IMR-90 (cell line): ENCODE results near the gene ROBO2. TPM values are rescaled to one million over a fixed set of nuclear protein-coding genes. Genes with fewer than 3 reads are reported as not detected.

ENCODE experiments used
- ATAC-seq: fragments of 200-7000 bp; cut with Tn5 transposase; 2 replicates; pipeline ENCODE4 v1.9.1; 2020; ENCODE audit warnings: low read depth, mild to moderate bottlenecking, moderate library complexity
- BruUV-seq: library from RNA; stranded (reverse); fragments of 400-500 nt; replicated peaks from 2 replicates; lab custom pipeline; 2021; lab: Mats Ljungman, UMichigan
- CTCF ChIA-PET: fragments of 300-600 bp; formaldehyde crosslinking; extraction: SDS; loops from one replicate; lab custom pipeline; 2021; ENCODE audit warnings: antibody characterized with exemption; lab: Yijun Ruan, JAX
- POLR2A ChIA-PET: fragments of 300-600 bp; sonication (Branson Sonifier 250); formaldehyde crosslinking; loops from one replicate; lab custom pipeline; 2022; ENCODE audit warnings: antibody characterized with exemption; ENCODE audit not compliant: unreplicated experiment; lab: Charles Lee
- DNase-seq: peaks from one replicate; pipeline ENCODE4 v3.0.0; 2013
- H2AFZ ChIP-seq: replicated peaks from 2 replicates; pipeline ENCODE3; 2013; ENCODE audit warnings: low read length, mild to moderate bottlenecking; ENCODE audit not compliant: poor library complexity
- H2AK5ac ChIP-seq: 2 replicates; pipeline ENCODE4 v1.6.1; 2013; ENCODE audit warnings: low read depth, low read length, inconsistent platforms
- H2AK9ac ChIP-seq: replicated peaks from 2 replicates; pipeline ENCODE3; 2013; ENCODE audit warnings: mild to moderate bottlenecking, low read depth, low read length, moderate library complexity; ENCODE audit not compliant: poor library complexity
- H2BK120ac ChIP-seq: 2 replicates; pipeline ENCODE4 v1.6.1; 2013; ENCODE audit warnings: low read depth, low read length, inconsistent platforms
- H2BK15ac ChIP-seq: 3 replicates; pipeline ENCODE4 v1.6.1; 2013; ENCODE audit warnings: low read depth, low read length, inconsistent platforms
- H2BK20ac ChIP-seq: 2 replicates; pipeline ENCODE4 v1.6.1; 2013; ENCODE audit warnings: low read depth, mild to moderate bottlenecking, inconsistent platforms, low read length, moderate library complexity
- H2BK5ac ChIP-seq: 2 replicates; pipeline ENCODE4 v1.6.1; 2013; ENCODE audit warnings: mild to moderate bottlenecking, low read depth, low read length, inconsistent platforms; ENCODE audit not compliant: poor library complexity, severe bottlenecking
- H3K14ac ChIP-seq: replicated peaks from 2 replicates; pipeline ENCODE4 v1.6.1; 2013; ENCODE audit warnings: low read depth, low read length, inconsistent platforms
- H3K18ac ChIP-seq: 2 replicates; pipeline ENCODE4 v1.6.1; 2013; ENCODE audit warnings: low read depth, low read length, control low read depth
- H3K23ac ChIP-seq: 2 replicates; pipeline ENCODE4 v1.6.1; 2013; ENCODE audit warnings: low read depth, low read length, inconsistent platforms
- H3K27ac ChIP-seq: 2 replicates; pipeline ENCODE4 v1.5.1; 2013; ENCODE audit warnings: mild to moderate bottlenecking, control low read depth, low read length; ENCODE audit not compliant: insufficient read depth
- H3K27me3 ChIP-seq: 2 replicates; pipeline ENCODE4 v1.6.1; 2013; ENCODE audit warnings: low read length; ENCODE audit not compliant: control insufficient read depth, insufficient read depth
- H3K36me3 ChIP-seq: 2 replicates; pipeline ENCODE4 v1.6.1; 2013; ENCODE audit warnings: low read length, mixed read lengths; ENCODE audit not compliant: control insufficient read depth, insufficient read depth
- H3K4ac ChIP-seq: 2 replicates; pipeline ENCODE4 v1.6.1; 2013; ENCODE audit warnings: low read depth, low read length, inconsistent platforms
- H3K4me1 ChIP-seq: 2 replicates; pipeline ENCODE4 v1.6.1; 2013; ENCODE audit warnings: low read length, mixed read lengths; ENCODE audit not compliant: control insufficient read depth, insufficient read depth
- H3K4me2 ChIP-seq: 2 replicates; pipeline ENCODE4 v1.6.1; 2013; ENCODE audit warnings: low read depth, mild to moderate bottlenecking, control low read depth, low read length, moderate library complexity
- H3K4me3 ChIP-seq: 2 replicates; pipeline ENCODE4 v1.5.1; 2013; ENCODE audit warnings: low read depth, mild to moderate bottlenecking, control low read depth, low read length, moderate library complexity; ENCODE audit not compliant: insufficient read depth
- H3K56ac ChIP-seq: 2 replicates; pipeline ENCODE4 v1.6.1; 2013; ENCODE audit warnings: low read length, inconsistent platforms; ENCODE audit not compliant: insufficient read depth; ENCODE audit errors: extremely low read depth
- H3K79me1 ChIP-seq, 2 experiments: 2 replicates each; pipeline ENCODE4 v1.6.1; 2013; ENCODE audit warnings: low read length in 2 of 2, inconsistent platforms in 1 of 2, low read depth in 1 of 2
- H3K9ac ChIP-seq: 2 replicates; pipeline ENCODE4 v1.6.1; 2013; ENCODE audit warnings: low read depth, low read length, control low read depth
- H3K9me1 ChIP-seq: 2 replicates; pipeline ENCODE4 v1.6.1; 2013; ENCODE audit warnings: low read length, inconsistent platforms; ENCODE audit not compliant: insufficient read depth
- H3K9me3 ChIP-seq: 2 replicates; pipeline ENCODE4 v1.6.1; 2013; ENCODE audit warnings: low read length; ENCODE audit not compliant: control insufficient read depth, insufficient read depth
- H4K20me1 ChIP-seq: 2 replicates; pipeline ENCODE4 v1.6.1; 2013; ENCODE audit warnings: low read length, inconsistent platforms; ENCODE audit not compliant: insufficient read depth
- H4K5ac ChIP-seq: 2 replicates; pipeline ENCODE4 v1.6.1; 2013; ENCODE audit warnings: mild to moderate bottlenecking, low read depth, low read length, control low read depth
- H4K8ac ChIP-seq, 2 experiments: 2 replicates each; pipeline ENCODE4 v1.6.1; 2013; ENCODE audit warnings: low read depth in 2 of 2, low read length in 2 of 2, control low read depth in 1 of 2, inconsistent platforms in 1 of 2
- H4K91ac ChIP-seq: 2 replicates; pipeline ENCODE4 v1.6.1; 2013; ENCODE audit warnings: low read depth, low read length, inconsistent platforms; ENCODE audit not compliant: insufficient read depth
- POLR2A ChIP-seq: IDR thresholded peaks from 2 replicates; pipeline ENCODE4 v1.6.1; 2012; ENCODE audit warnings: mild to moderate bottlenecking, low read depth, low read length
- WGBS, 2 experiments: methylation state at CpG; one replicate each; pipeline versions ENCODE4 v1.1.5 to v1.1.7; 2013; ENCODE audit warnings: missing lambda C conversion rate in 2 of 2; ENCODE audit not compliant: insufficient read length in 1 of 2; ENCODE audit errors: extremely low coverage in 2 of 2; 5-methylcytosine and 5-hydroxymethylcytosine counted together
- dilution Hi-C: fragments of 300-500 bp; cut with HindIII; formaldehyde crosslinking; loops from one replicate; pipeline ENCODE4 v1.14.3; 2018; ENCODE audit warnings: low sequenced_read_pairs; ENCODE audit not compliant: unreplicated experiment
- in situ Hi-C: fragments of 300-500 bp; cut with MboI; formaldehyde crosslinking; loops from 3 replicates; pipeline ENCODE4 v1.14.3; 2019; ENCODE audit warnings: low sequenced_read_pairs, inconsistent platforms, mixed read lengths
- intact Hi-C: fragments of 100-400 bp; cut with micrococcal nuclease; formaldehyde crosslinking; loops from 2 replicates; pipeline ENCODE4 v1.10.0; 2022
- polyA plus RNA-seq, 3 experiments: library from polyadenylated mRNA; depleted of rRNA; stranded (reverse); fragments of >200 nt; gene quantifications; 2 replicates each; pipeline ENCODE4 v1.2.3, GENCODE V29; 2012; ENCODE audit warnings: low replicate concordance in 1 of 3
- total RNA-seq: library from RNA; depleted of rRNA; stranded (reverse); fragments of >200 nt; gene quantifications from 2 replicates; pipeline ENCODE4 v1.2.3, GENCODE V29; 2012

ROBO2 gene
- total and polyA plus RNA-seq, 2 of the 4 experiments (the other 2 are of a cell fraction) = 9.3 to 14.5 TPM

GRCh38 chr3:77475507-77475906 is 435.6 kb downstream of the ROBO2 start:
- Histone ChIP-seq H3K9me3 (peaks cover 3% of the 10 kb centered on the region; the same call in 1 of the 2 replicates), H3K14ac (no peak overlapping the region), H3K4me1 (no peaks in the 10 kb centered on the region), H3K36me3 (no peaks in the 10 kb centered on the region), H3K9ac (no peak overlapping the region), H4K8ac (no peak overlapping the region), H4K91ac (no peak overlapping the region), H2AK9ac (no peak overlapping the region), H3K56ac (no peak overlapping the region), H4K5ac (no peak overlapping the region), H3K27me3 (no peaks in the 10 kb centered on the region), H2BK120ac (no peak overlapping the region), H4K20me1 (no peaks in the 10 kb centered on the region), H3K18ac (no peak overlapping the region), H2BK5ac (no peak overlapping the region), H2BK15ac (no peak overlapping the region), H3K4ac (no peak overlapping the region), H3K9me1 (no peaks in the 10 kb centered on the region), H2AFZ (no peak overlapping the region), H3K79me1 (no peaks in the 10 kb centered on the region), H3K4me3 (no peak overlapping the region), H3K4me2 (no peak overlapping the region), H3K23ac (no peak overlapping the region), H2AK5ac (no peak overlapping the region), H3K27ac (no peak overlapping the region), H2BK20ac (no peak overlapping the region)
- BruUV-seq = no TSS peak
- no CpG with 5 or more reads among the region's 2 CpGs for WGBS, 2 experiments
- TF ChIP-seq POLR2A = no peak
- POLR2A ChIA-PET = no interaction called here
- CTCF ChIA-PET = no interaction called here
- DNase-seq (no peak), ATAC-seq (no peak)
- intact Hi-C loops = no loop called here
- dilution Hi-C loops = no loop called here
- in situ Hi-C loops = no loop called here
